GM18511 (cell line): Measurements from ENCODE around the gene FAAP100.

Experiments used
- ATAC-seq: cut with Tn5 transposase; IDR thresholded peaks from one replicate; pipeline ENCODE4 v1.9.1; 2021; ENCODE audit warnings: mild to moderate bottlenecking, moderate library complexity; ENCODE audit not compliant: unreplicated experiment

Gene FAAP100

GRCh38 chr17:81513372-81513752, 38.8 kb downstream of the FAAP100 start:
- no peak for ATAC-seq

DNA sequence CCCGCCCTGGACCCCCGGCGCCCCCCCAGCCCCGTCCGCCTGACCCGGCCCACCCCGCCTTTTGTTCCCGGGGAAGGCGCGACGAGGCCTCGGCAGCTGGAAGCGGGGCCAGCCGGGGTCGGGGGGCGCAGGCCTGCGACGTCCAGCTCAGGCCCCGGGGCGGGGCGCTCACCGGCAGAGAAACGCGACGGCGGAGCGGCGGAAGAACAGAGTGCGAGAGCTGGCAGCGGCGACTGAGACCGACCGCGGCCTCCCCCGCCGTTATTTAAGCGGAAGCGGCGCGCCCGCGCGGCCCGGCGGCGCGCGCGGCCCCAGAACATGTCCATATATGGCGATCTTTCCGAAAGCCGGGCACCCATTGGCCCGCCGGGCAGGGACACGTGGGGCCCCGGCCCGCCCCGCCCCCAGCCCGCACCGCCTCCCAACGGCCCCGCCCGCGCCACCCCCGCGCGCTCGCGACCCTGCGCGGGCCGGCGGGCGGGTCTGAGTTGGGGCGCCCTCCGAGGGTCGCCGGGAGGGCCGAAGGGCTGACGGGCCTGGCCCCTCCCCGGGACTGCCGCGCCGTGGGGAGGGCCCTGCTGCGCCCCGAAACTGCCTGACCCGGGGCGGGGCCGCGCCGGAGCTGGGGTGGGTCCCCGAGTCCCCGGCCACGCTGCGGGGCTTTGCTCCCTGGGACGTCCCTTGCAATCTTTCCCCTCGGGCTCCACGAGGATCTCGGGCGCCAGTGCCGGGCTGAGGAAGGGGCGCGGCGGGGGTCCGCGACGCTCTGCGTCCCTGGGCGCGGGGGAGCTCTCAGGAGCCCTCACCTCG, 39.4 kb downstream of the FAAP100 start, which contains the start of gene ACTG1:
TSS of gene ACTG1 (minus strand) at position 238 of the 810 bp plus-strand sequence. CDS start 445 bp downstream, outside the sequence.
- ATAC-seq = no peak

GRCh38 chr17:81511804-81512561, 40.2 kb downstream of the FAAP100 start:
- ATAC-seq = no peak

- no peak for ATAC-seq
Observed at GRCh38 chr17:81511554-81511803, 40.7 kb downstream of the FAAP100 start.

DNA sequence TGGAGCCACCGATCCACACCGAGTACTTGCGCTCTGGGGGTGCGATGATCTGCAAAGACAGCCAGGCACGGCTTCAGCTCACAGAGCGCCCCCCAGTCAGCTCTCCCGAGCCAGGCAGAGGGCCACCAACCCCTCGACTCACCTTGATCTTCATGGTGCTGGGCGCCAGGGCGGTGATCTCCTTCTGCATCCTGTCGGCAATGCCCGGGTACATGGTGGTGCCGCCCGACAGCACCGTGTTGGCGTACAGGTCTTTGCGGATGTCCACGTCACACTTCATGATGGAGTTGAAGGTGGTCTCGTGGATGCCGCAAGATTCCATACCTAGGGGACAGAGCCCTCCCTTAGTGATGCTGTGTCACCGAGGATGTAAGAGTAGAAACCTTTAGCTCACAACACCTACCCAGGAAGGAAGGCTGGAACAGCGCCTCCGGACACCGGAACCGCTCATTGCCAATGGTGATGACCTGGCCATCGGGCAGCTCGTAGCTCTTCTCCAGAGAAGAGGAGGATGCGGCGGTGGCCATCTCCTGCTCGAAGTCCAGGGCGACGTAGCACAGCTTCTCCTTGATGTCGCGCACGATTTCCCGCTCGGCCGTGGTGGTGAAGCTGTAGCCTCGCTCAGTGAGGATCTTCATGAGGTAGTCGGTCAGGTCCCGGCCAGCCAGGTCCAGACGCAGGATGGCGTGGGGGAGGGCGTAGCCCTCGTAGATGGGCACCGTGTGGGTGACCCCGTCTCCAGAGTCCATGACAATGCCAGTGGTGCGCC, 41.2 kb downstream of the FAAP100 start:
- ATAC-seq = no peak

DNA sequence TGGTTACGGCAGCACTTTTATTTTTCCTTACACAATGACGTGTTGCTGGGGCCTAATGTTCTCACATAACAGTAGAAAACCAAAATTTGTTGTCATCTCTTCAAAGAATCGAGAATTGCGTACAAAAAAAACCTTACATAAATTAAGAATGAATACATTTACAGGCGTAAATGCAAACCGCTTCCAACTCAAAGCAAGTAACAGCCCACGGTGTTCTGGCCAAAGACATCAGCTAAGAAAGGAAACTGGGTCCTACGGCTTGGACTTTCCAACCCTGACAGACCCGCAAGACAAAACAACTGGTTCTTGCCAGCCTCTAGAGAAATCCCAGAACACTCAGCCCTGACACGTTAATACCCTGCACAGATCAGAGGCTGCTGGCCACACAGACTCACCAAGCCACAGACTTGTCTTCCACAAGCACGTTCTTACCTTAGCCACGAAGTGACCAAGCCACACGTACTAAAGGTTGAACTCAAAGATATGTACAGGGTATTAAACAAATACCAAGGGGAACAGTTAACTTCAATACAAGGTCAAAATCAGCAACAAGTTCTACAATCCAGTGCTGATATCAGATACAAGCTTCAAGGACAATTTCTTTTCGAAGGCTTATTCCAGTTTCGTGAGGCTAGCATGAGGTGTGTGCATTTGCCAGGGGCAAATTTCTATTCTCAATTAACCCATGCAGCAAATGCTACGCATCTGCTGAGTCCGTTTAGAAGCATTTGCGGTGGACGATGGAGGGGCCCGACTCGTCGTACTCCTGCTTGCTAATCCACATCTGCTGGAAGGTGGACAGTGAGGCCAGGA, 42.0 kb downstream of the FAAP100 start:
- ATAC-seq = no peak

- ATAC-seq = no peak
Observed at GRCh38 chr17:81509207-81509971, 42.8 kb downstream of the FAAP100 start.

GRCh38 chr17:81508639-81509206, 43.4 kb downstream of the FAAP100 start:
- no peak for ATAC-seq

GRCh38 chr17:81503619-81504018, 48.5 kb downstream of the FAAP100 start:
- ATAC-seq = no peak

GRCh38 chr17:81502471-81503017, 49.6 kb downstream of the FAAP100 start:
- ATAC-seq = no peak

- ATAC-seq = no peak
Observed at GRCh38 chr17:81500047-81500446, 52.1 kb downstream of the FAAP100 start.

DNA sequence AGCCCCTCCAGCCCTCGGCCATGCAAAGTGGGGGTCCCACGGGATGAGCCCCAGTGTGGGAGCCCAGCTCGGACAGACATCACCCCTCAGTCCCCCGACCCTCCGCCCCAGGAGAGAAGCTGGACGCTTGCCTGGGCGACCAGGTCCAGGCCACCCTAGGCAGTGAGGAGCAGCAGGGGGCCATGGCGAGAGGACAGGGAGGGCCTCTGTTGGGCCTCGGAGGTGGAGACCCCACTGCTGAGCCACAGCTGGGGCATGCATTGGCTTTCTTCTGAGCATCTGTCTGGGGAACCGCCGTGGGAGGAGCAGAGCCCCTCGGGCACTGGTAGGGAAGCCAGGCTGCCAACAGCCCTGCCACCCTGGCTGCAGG, 52.6 kb downstream of the FAAP100 start:
- no peak for ATAC-seq

DNA sequence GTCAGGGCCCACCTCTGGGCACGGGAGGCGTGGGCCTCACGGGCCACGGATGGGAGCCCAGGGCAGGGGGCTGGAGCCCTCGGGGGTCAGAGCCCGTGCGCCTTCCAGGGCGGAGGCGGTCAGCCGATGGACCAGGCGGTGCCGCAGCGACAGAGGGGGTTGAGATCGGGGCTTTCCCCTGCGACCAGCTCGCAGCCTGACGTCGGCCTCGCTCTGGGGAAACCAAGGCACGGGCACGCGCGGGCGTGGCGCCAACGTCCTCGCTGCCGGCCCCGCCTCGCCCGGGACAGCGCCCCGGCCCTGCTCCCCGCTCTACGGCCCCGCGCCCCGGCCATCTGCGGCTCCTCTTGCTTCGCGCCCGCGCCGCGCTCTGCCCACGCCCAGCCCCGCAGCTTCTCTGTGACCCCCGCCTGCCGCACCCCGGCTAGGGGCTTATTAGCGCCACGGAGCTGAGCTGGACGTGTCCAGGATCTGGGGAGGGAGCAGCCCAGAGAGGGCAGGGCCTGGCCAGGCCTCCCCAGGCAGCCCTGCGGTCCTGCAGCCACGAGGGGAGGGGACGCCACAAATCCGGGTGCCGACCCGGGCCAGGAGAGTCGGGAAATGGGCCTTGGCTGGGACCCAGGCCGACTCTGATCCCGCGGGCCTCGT, 53.1 kb downstream of the FAAP100 start:
- ATAC-seq = no peak

DNA sequence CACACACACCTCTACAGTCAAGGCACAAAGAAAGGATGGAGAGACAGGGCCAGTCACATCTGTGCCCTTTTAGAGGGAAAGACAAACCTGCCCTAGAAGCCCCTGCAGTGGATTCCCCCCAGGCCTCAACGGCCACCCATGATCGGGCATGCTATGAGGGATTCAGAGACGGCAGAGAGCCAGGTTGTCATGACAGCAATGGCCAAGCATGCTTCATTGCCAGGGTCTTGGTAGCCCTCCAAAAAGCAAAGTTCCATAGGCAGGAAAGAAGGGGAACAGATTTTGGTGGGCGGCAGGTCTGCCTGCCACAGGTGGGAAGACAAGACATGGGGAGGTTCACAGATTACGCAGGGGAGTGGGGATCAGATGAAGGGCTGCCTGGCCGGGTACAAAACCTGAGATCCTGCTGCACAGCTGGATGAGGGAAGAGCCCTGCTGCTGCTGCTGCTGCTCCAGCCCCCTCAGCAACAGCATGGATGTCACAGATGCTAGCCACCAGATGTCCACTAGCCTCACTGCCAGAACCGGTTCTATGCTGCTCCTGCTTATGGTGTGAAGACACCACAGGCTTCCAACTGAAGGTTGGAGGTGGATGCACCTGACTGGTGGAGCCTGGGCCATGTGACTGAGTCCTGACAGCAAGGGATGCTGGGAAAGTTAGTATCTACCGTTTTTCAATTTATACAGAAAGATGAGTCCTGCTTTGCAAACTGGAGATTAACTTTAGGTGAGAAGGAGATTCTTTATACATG, 57.4 kb downstream of the FAAP100 start:
- no peak for ATAC-seq

DNA sequence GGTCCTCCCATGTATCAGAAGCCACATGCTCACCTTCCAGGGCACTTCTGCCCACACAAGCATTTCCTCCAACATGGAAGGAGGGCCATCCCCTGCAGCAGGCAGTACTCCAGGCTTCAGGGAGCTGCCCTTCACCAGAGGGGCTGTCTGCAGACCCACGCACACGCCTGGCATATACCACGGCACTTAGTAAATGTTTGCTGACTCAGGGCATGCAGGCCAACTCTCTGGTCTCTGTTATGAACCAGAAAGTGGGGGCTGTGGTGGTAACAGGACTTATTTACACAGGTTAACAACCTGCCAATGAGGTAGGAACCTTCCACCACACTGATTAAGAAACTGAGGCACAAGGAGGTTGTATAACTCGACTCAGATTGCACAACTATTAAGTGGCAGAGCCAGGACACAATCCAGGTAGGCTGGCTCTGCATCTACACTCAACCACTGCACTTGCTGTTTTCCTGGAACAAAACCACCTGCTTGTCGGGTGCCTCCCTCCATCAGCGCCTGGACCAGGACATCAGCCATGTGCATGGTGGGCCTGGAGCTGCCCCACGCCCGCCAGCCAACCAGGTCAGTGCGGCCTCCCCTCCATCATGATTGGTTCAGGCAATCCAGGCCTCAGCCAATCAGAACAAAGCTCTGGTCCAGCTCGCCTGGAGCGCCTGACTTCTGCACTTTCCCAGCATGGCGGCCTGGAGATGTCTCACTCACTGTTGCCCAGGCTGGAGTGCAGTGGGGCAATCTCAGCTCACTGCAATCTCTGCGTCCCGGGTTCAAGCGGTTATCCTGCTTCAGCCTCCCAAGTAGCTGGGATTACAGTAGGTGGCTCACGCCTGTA, 58.7 kb downstream of the FAAP100 start:
- ATAC-seq = no peak

- ATAC-seq = no peak
Observed at GRCh38 chr17:81492706-81493105, 59.4 kb downstream of the FAAP100 start.

DNA sequence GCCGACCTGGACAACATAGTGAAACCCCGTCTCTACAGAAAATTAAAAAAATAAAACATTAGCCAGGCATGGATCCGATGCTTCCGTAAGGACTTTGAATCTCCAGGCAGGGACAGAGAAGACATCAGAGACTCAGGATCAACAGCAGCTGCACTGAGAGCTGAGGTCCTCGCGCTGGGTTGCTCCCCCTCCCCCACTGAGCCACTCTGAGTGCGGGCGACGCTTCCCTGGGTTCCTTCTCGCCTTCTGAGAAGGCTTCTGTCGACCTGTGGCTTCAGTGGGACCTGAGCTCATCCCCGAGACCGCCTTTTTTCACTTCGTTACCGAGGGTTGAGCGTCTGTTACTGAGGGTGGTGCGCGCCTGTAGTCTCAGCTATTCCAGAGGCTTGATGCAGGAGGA, 60.0 kb downstream of the FAAP100 start:
- no peak for ATAC-seq
